Gastrocnemius medialis (tissue), 4 donors: ENCODE results near the gene GLE1. TPM values are rescaled to one million over a fixed set of nuclear protein-coding genes. Genes with fewer than 3 reads are reported as not detected.

ENCODE experiments used
- ATAC-seq, 2 donors: fragments of 150-250 bp; one replicate each; pipeline ENCODE4 v1.9.1; 2016
- DNase-seq, 2 donors: peaks; one replicate each; pipeline ENCODE4 v3.0.0-alpha.2; 2019
- H3K27ac ChIP-seq, 4 donors: fragments of 200-600 bp; sonication (generic); 1 replicate in 1 of 4; 2 replicates in 3 of 4; pipeline ENCODE4 v1.5.1; 2016 to 2018; ENCODE audit warnings: mild to moderate bottlenecking in 2 of 4, moderate library complexity in 1 of 4
- H3K27me3 ChIP-seq, 3 donors: fragments of 200-600 bp; sonication (generic) in 2 of 3; 1 replicate in 1 of 3; 2 replicates in 2 of 3; pipeline versions ENCODE4 v1.5.1 to v1.6.0; 2016 to 2019; ENCODE audit warnings: mild to moderate bottlenecking in 1 of 3, moderate library complexity in 1 of 3
- H3K36me3 ChIP-seq, 2 donors: fragments of 200-600 bp; sonication (generic) in 1 of 2; one replicate each; pipeline ENCODE4 v1.5.1; 2017 to 2018
- H3K4me1 ChIP-seq, 2 donors: fragments of 200-600 bp; sonication (generic) in 1 of 2; one replicate each; pipeline ENCODE4 v1.5.1; 2016 to 2017; ENCODE audit warnings: mild to moderate bottlenecking in 2 of 2
- H3K4me3 ChIP-seq, 4 donors: fragments of 200-600 bp; sonication (generic) in 3 of 4; 1 replicate in 1 of 4; 2 replicates in 3 of 4; pipeline ENCODE4 v1.5.1; 2016 to 2019; ENCODE audit warnings: mild to moderate bottlenecking in 2 of 4
- H3K9me3 ChIP-seq, 3 donors: fragments of 200-600 bp; sonication (generic) in 2 of 3; 1 replicate in 1 of 3; 2 replicates in 2 of 3; pipeline ENCODE4 v1.5.1; 2016 to 2019
- POLR2A ChIP-seq, 2 donors: fragments of 450-650 bp; IDR thresholded peaks; one replicate each; pipeline ENCODE4 v1.6.1; 2017; ENCODE audit warnings: antibody characterized with exemption in 2 of 2, mild to moderate bottlenecking in 2 of 2, moderate library complexity in 2 of 2
- in situ Hi-C, 4 donors: fragments of 200-750 bp; cut with MboI; loops; one replicate each; pipeline versions ENCODE4 v1.15.0 to v1.8.0; 2017; ENCODE audit warnings: low sequenced_read_pairs in 4 of 4
- intact Hi-C: fragments of 100-400 bp; cut with DNase I; formaldehyde crosslinking; loops from one replicate; pipeline ENCODE4 v1.15.1; 2023; ENCODE audit warnings: low total_unique reads
- total RNA-seq, 4 donors: library from RNA; depleted of rRNA; stranded (reverse); fragments of >200 nt; gene quantifications; one replicate each; pipeline versions ENCODE4 v1.1.0 to v1.2.3, GENCODE V29; 2016
- TF ChIP-seq, protein P1 (sequence below), 5 experiments: fragments of 450-650 bp in 3 of 5; fragments of 200-600 bp in 2 of 5; sonication (generic) in 2 of 5; IDR thresholded peaks in 4 of 5; conservative IDR thresholded peaks in 1 of 5; 1 replicate in 4 of 5; 2 replicates in 1 of 5; pipeline ENCODE4 v1.5.1; 2016 to 2019; ENCODE audit warnings: antibody characterized with exemption in 5 of 5, mild to moderate bottlenecking in 3 of 5, moderate library complexity in 3 of 5

Gene GLE1
- total RNA-seq, 4 donors from 2014 or later, result 31.4 to 56.7 (median 32.7) TPM

DNA sequence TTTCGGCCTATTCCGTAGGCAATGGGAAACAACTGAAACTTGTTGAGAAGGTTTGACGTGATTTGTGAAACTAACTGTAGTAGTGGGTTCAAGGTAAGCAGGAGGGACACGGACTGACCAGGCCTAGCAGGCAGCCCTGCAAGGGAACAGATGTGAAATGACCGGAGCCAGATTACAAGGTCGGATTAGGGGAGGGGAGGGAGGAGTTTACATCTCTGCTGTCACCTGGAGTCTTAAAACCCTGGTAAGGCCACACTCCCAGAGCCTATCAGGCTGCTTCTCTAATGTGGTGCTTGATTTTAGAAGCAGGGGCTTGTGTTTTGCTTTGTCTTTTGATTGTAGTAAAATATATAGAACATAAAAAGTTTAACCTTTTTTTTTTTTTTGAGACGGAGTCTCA is 44.4 kb downstream of the GLE1 start:
- no peak overlapping the region for H3K27ac ChIP-seq
- no peak for TF ChIP-seq POLR2A (IDR thresholded peaks at IDR 0.05)
- TF ChIP-seq, protein P1, sequence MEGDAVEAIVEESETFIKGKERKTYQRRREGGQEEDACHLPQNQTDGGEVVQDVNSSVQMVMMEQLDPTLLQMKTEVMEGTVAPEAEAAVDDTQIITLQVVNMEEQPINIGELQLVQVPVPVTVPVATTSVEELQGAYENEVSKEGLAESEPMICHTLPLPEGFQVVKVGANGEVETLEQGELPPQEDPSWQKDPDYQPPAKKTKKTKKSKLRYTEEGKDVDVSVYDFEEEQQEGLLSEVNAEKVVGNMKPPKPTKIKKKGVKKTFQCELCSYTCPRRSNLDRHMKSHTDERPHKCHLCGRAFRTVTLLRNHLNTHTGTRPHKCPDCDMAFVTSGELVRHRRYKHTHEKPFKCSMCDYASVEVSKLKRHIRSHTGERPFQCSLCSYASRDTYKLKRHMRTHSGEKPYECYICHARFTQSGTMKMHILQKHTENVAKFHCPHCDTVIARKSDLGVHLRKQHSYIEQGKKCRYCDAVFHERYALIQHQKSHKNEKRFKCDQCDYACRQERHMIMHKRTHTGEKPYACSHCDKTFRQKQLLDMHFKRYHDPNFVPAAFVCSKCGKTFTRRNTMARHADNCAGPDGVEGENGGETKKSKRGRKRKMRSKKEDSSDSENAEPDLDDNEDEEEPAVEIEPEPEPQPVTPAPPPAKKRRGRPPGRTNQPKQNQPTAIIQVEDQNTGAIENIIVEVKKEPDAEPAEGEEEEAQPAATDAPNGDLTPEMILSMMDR (IDR thresholded peaks at IDR 0.05 in 4 of 5, conservative IDR thresholded peaks at IDR 0.05 in 1 of 5), result no peak
- H3K4me1 ChIP-seq, result peaks cover 22 to 31% of the 10 kb centered on the region in 2 donors
- no peak for DNase-seq
- no peaks in the 10 kb centered on the region for H3K36me3 ChIP-seq
- no peaks in the 10 kb centered on the region for H3K27me3 ChIP-seq
- H3K4me3 ChIP-seq, result no peak overlapping the region
- ATAC-seq, result no peak
- no peaks in the 10 kb centered on the region for H3K9me3 ChIP-seq
- in situ Hi-C loops (no loop called here), intact Hi-C loops (no loop called here)

DNA sequence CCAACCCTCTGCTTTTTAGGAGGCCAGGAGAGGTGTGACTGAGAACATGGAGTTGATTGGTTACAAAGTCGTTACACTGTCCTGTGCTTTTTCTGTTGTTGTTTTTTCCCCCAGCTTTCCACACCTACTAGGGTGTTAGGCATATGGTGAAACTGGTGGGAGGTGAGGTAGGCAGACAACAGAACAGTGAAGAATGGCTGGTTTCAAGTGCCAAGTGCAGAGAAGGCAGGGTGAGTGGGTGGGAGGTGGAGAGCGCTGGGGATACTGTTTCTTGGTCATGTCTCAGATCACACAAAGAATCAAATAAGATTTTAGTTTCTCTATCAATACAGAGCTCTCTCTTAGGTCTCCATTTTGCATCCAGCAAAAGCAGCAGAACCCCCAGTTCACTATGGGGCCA is 45.7 kb downstream of the GLE1 start:
- Histone ChIP-seq H3K9me3 (no peaks in the 10 kb centered on the region), H3K4me3 (no peak overlapping the region), H3K4me1 (peaks cover 35 to 44% of the 10 kb centered on the region in 2 donors), H3K36me3 (no peaks in the 10 kb centered on the region), H3K27me3 (no peaks in the 10 kb centered on the region), H3K27ac (peak overlapping the region; percentile 77 to 97 (median 92))
- no peak for DNase-seq
- TF ChIP-seq POLR2A (IDR thresholded peaks at IDR 0.05), result no peak
- TF ChIP-seq, protein P1 (IDR thresholded peaks at IDR 0.05 in 4 of 5, conservative IDR thresholded peaks at IDR 0.05 in 1 of 5), result no peak
- intact Hi-C loops, result loop anchor here (5.0 kb wide), 1 partner anchor 48 kb away; the partner anchor contains the start of gene GLE1
- in situ Hi-C loops, result no loop called here
- no peak for ATAC-seq

DNA sequence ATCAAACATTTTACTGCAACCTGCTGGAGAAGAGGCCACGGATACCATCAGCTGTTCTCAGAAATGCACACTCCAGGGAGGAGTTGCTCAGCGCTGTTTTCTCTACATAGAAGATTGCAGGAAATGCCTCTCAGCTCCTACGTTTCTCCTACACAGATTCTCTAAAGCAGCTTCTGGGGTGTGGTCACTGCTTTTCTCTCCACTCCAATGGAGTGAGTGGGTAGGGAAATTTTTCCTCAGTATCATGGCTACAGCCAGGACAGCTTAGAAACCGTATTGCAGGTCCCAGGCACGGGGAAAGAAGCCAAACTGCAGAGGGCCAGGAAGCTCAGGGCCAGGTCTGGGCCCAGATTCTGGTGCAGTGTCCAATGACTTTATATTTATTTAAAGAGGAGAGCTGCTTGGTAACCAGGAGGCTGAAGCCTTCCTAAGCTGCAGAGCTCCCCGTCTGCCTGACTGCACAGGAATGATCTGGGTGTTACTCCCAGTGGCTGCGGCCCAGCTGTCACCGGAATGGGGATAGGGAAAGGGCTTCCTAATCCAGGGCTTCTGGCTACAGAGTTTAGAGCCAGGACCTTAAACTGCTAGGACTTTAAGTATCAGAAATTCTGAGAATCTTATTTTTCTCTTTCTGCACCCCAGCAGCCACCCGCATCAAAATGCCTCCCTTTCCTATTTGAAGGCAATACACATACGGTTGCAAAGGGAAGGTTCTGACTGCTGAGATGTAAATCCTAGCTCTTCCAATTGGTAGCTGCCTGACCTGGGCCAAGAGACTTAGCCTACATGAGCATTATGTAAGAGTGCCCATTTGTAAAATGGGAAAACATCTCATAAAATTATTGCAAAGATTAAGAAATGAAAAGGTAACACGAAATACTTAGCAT is 46.5 kb downstream of the GLE1 start:
- no peaks in the 10 kb centered on the region for H3K27me3 ChIP-seq
- peak overlapping the region; percentile 74 to 100 (median 91) for H3K4me3 ChIP-seq
- intact Hi-C loops, result loop anchor here (5.0 kb wide), 1 partner anchor 49 kb away; the partner anchor contains the start of gene GLE1
- DNase-seq, result no peak
- in situ Hi-C loops, result no loop called here
- no peak for ATAC-seq
- peaks cover 37 to 49% of the 10 kb centered on the region in 2 donors for H3K4me1 ChIP-seq
- TF ChIP-seq, protein P1 (IDR thresholded peaks at IDR 0.05 in 4 of 5, conservative IDR thresholded peaks at IDR 0.05 in 1 of 5), result no peak
- TF ChIP-seq POLR2A (IDR thresholded peaks at IDR 0.05), result no peak
- H3K36me3 ChIP-seq, result no peaks in the 10 kb centered on the region
- H3K27ac ChIP-seq, result peak overlapping the region; percentile 77 to 97 (median 92)
- H3K9me3 ChIP-seq, result no peaks in the 10 kb centered on the region

DNA sequence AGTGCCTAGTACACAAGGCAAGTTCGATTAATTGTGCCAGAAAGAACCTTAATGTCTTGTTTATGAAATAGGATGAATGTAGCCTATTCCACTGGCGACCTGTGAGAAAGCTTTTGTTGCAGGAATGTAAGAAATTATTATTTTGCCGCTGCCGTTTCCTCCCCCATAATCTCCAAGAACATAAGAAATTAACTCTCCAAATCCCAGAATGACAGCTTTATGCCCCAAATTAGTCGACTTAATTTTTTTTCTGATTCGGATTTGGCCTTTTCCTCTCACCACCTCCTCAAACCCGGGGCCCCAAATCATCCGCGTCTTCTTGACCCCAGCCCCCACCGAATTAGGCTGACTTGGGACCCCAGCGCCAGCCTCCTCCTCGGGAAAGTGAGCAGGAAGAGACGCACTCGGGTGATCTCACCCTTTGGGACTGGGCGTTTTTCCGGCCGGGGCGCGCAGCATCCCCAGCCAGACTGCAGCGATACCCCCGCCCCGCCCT is 47.2 kb downstream of the GLE1 start:
- TF ChIP-seq, protein P1 (IDR thresholded peaks at IDR 0.05 in 4 of 5, conservative IDR thresholded peaks at IDR 0.05 in 1 of 5), result no peak
- no peak for TF ChIP-seq POLR2A (IDR thresholded peaks at IDR 0.05)
- intact Hi-C loops (loop anchor here (1.0 to 5.0 kb wide), 3 partner anchors 49 to 138 kb away; partner anchors contain the start of genes GLE1 and SET), in situ Hi-C loops (no loop called here)
- H3K9me3 ChIP-seq, result no peaks in the 10 kb centered on the region
- no peaks in the 10 kb centered on the region for H3K36me3 ChIP-seq
- H3K27ac ChIP-seq, result peak overlapping the region; percentile 77 to 97 (median 92)
- H3K27me3 ChIP-seq, result no peaks in the 10 kb centered on the region
- H3K4me1 ChIP-seq, result peaks cover 42 to 49% of the 10 kb centered on the region in 2 donors
- ATAC-seq (no peak), DNase-seq (no peak)
- peak overlapping the region; percentile 74 to 100 (median 91) for H3K4me3 ChIP-seq
